A673 (cell line): ENCODE data around the gene FAIM2.

Experiments used
- CTCF ChIP-seq: fragments of 300-800, 200-600 bp; sonication (generic); conservative IDR thresholded peaks from 2 replicates; pipeline ENCODE4 v1.5.1; 2017; ENCODE audit warnings: low read depth, mild to moderate bottlenecking, antibody characterized with exemption, low read length, moderate library complexity, mixed read lengths
- EZH2 ChIP-seq: fragments of 200-600 bp; sonication (generic); IDR thresholded peaks from 2 replicates; pipeline ENCODE4 v1.6.1; 2017; ENCODE audit warnings: borderline replicate concordance, low read depth, mild to moderate bottlenecking, mixed read lengths, antibody characterized with exemption, low read length; ENCODE audit not compliant: poor library complexity, severe bottlenecking

DNA sequence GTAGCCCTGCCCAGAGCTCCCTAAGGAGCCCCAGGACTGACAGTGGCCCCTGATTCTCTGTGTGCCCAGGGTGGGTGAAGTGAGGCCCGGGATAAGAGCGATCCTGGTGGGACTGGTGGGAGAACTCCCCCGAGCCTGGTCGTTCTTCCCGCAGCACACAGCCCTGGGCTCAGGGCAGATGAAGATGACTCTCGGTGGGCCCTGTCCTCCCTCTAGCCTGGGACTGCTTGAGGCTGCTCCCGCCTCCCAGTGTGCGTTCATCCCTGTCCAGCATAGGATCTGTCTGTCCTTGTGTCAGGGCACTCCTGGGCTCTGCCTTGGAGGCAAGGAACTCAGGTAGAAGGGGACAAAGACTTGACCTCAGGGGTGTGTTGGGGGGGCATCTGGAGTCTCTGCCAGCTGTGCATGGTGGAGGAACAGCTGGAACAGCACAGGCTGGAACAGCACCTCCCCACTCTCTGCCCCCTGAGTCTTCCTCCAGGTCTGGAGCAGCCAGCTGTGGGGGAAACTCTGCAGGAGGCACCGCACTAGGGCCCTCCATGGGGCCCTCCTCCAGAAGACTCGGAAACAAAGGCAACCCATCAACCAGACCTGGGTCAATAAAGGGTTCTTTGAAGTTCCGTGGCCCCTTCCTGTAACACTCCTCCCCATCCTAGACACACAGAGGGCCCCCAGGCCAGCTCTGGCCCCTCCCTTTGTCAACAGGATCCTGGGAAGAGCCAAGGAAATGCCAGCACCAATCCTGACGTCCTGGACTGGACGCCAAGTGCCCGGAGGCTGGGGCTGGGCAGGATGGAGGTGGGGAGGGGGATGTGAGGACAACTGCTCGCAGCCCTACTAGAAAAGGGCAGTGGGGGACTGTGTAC, 15.9 kb downstream of the FAIM2 start:
- TF ChIP-seq CTCF (no peak), EZH2 (no peak)
